ENCODE data around the gene LCLAT1. TPM values are rescaled to one million over a fixed set of nuclear protein-coding genes. Genes with fewer than 3 reads are reported as not detected.
A peak's percentile ranks its signal among the peaks of the same experiment; 100 is the strongest.

The LCLAT1 gene
- total RNA-seq, 4 donors from 2014 or later = 47.3 to 68.7 (median 54.1) TPM

DNA sequence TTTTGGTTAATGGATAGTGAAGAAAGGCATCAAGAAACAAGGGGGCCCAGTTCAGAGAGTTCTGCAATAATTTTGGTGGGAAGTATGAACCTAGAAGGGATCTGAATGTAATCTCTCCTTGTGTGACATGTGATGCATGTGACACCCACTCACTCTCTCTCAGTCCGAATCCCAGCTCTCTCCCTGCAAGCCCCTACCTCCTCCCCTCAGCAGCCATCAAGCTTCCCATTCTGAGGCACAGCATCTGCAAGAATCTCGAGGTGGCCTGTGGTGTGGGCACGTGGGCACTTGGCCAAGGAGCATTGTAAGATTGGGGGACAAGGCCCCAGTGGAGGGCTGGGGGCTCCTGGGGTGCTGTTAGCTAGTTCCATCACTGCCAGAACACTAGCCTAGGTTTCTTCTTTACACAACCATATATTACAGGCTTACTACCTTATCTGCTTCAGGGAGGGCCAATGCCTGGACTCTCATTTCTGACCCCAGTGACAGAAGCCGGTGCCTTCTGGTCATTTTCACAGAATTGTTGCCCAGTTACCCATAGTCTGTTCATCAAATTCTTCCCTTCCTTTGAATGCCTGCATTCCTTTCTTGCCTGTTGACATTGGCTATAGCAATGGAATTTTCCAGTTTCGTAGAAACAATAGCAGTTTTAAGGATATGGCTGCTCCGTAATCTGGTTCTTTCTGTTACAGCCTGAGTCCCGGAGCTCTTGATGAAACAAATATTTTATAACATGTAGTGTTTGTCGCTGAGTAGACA is 13.3 kb upstream of the LCLAT1 start:
- 63 to 73% methylated on average over 8 of the region's 8 CpGs for WGBS, 2 donors
- TF ChIP-seq POLR2A (IDR thresholded peaks at IDR 0.05) = no peak
- TF ChIP-seq, protein P1, sequence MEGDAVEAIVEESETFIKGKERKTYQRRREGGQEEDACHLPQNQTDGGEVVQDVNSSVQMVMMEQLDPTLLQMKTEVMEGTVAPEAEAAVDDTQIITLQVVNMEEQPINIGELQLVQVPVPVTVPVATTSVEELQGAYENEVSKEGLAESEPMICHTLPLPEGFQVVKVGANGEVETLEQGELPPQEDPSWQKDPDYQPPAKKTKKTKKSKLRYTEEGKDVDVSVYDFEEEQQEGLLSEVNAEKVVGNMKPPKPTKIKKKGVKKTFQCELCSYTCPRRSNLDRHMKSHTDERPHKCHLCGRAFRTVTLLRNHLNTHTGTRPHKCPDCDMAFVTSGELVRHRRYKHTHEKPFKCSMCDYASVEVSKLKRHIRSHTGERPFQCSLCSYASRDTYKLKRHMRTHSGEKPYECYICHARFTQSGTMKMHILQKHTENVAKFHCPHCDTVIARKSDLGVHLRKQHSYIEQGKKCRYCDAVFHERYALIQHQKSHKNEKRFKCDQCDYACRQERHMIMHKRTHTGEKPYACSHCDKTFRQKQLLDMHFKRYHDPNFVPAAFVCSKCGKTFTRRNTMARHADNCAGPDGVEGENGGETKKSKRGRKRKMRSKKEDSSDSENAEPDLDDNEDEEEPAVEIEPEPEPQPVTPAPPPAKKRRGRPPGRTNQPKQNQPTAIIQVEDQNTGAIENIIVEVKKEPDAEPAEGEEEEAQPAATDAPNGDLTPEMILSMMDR (IDR thresholded peaks at IDR 0.05) = no peak
- Histone ChIP-seq H3K27me3 (no peaks in the 10 kb centered on the region), H3K27ac (peak overlapping the region in 1 of 3 donors; percentile 68), H3K4me1 (peaks cover 11 to 26% of the 10 kb centered on the region in 2 donors), H3K36me3 (no peaks in the 10 kb centered on the region), H3K4me3 (replicated peaks in 1 of 3) (no peak overlapping the region), H3K9me3 (no peaks in the 10 kb centered on the region)
- DNase-seq = no peak
- intact Hi-C loops (cut with DNase I) = no loop called here

DNA sequence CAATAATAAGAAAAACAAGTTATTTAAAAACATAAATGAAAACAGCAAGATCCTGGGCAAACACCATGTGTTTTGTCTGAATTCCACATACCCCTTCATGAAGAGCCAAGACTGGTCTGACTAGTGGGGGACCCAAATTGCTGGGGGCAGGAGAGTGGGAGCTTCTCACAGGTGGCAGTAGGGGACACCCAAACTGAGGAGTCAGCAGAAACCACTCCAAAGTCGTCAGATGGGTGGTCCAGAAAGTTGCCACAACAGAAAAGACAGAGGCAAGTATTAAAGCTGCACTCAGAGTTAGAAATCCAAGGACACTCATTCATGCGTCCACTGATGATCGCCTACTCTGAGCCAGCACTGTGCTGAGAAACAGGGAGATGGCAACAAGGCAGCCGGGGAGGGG is 12.3 kb upstream of the LCLAT1 start:
- H3K27ac ChIP-seq = peak overlapping the region in 1 of 3 donors; percentile 68
- H3K36me3 ChIP-seq = no peaks in the 10 kb centered on the region
- intact Hi-C loops (cut with DNase I) = no loop called here
- no peak for DNase-seq
- H3K4me3 ChIP-seq (replicated peaks in 1 of 3) = no peak overlapping the region
- H3K9me3 ChIP-seq = no peaks in the 10 kb centered on the region
- no peaks in the 10 kb centered on the region for H3K27me3 ChIP-seq
- TF ChIP-seq POLR2A (IDR thresholded peaks at IDR 0.05) = no peak
- TF ChIP-seq, protein P1 (IDR thresholded peaks at IDR 0.05) = no peak
- H3K4me1 ChIP-seq = peaks cover 11 to 26% of the 10 kb centered on the region in 2 donors
- WGBS, 2 donors = 73 to 89% methylated on average over 3 to 4 of the region's 4 CpGs

DNA sequence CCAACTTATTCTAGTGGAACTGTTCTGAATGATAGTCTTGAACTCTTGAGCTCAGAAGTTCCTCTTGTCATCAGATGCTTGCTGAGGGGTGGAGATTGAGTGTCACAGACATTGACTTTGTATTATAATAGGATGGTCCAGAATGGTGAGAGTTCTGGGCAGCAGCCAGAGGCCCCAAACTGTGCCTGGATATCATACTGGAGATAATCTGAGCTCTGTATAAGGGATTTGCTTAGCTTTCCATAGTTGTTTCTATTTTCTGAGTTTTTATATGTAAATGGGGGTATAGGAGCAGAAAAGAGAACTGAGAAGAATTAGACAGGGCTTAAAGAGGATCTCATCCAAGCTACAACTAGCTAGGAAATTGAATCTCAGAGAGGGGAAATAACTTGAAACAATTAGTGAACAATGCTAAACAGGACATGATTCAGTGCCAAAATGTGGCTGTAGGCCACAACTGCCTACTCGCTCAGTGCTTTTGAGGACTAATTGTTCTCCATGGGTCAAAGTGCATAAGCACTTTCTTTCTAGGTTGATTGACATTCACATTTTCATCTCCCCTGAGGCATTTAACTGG is 10.1 kb upstream of the LCLAT1 start:
- no peaks in the 10 kb centered on the region for H3K27me3 ChIP-seq
- no peak overlapping the region for H3K4me3 ChIP-seq (replicated peaks in 1 of 3)
- DNase-seq = no peak
- intact Hi-C loops (cut with DNase I) = no loop called here
- H3K4me1 ChIP-seq = peaks cover 11 to 26% of the 10 kb centered on the region in 2 donors
- TF ChIP-seq, protein P1 (IDR thresholded peaks at IDR 0.05) = no peak
- no peak for TF ChIP-seq POLR2A (IDR thresholded peaks at IDR 0.05)
- no peaks in the 10 kb centered on the region for H3K36me3 ChIP-seq
- H3K9me3 ChIP-seq = no peaks in the 10 kb centered on the region
- peak overlapping the region in 2 of 3 donors; percentile 19 to 35 for H3K27ac ChIP-seq
- 63 to 69% methylated on average over 1 of the region's 1 CpG for WGBS, 2 donors

DNA sequence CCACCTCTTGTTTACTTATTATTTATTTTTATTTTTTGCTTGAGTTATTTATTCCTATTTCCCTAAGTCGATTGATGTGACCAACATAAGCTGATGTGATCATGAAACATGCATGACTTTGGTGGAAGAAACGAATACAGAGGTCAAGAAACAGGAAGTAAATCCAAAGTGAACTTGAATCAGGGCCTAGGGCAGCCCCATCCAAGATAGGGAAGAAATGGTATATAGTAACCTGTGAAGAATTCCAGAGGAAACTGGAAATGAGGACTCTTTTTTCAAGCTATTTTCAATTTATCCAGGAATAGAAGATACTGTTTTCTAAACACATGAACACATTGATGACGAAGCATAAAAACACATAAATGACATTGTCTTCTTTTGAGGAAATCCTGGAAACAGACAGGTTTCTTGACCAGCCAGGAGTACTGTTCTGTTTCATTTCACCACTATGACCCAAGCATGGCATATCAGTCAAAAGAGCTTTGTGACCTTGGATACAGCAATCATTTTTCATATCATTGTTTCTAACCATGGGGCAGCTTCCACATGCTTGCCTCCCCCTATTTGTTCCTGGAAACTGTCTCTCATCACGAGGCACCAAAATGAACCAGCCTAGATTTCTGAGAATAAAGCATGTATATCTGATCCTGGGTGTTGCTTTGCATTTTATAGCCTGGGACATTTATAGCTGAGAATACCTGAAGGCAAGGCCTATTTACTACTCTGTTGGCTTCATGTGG is 9.1 kb upstream of the LCLAT1 start:
- Histone ChIP-seq H3K36me3 (no peaks in the 10 kb centered on the region), H3K9me3 (no peaks in the 10 kb centered on the region), H3K4me1 (peaks cover 11 to 26% of the 10 kb centered on the region in 2 donors), H3K4me3 (replicated peaks in 1 of 3) (no peak overlapping the region), H3K27ac (peak overlapping the region in 1 of 3 donors; percentile 35), H3K27me3 (no peaks in the 10 kb centered on the region)
- intact Hi-C loops (cut with DNase I) = no loop called here
- TF ChIP-seq POLR2A (IDR thresholded peaks at IDR 0.05) = no peak
- TF ChIP-seq, protein P1 (IDR thresholded peaks at IDR 0.05) = no peak
- WGBS, 2 donors = 87% methylated on average over 4 of the region's 4 CpGs
- DNase-seq = no peak

All from thyroid gland (tissue), 4 donors.